CD4-positive, alpha-beta T cell (primary cell): ENCODE data around the gene MLIP. TPM values are rescaled to one million over a fixed set of nuclear protein-coding genes. Genes with fewer than 3 reads are reported as not detected.

Experiments used
- ATAC-seq: fragments of 200-7000 bp; cut with Tn5 transposase; one replicate; pipeline ENCODE4 v1.10.0; 2022; ENCODE audit warnings: mild to moderate bottlenecking; ENCODE audit not compliant: poor library complexity
- CTCF ChIA-PET: fragments of 350-600 bp; sonication (Branson Sonifier 250); formaldehyde crosslinking; loops from one replicate; lab custom pipeline; 2021; ENCODE audit warnings: antibody characterized with exemption, inconsistent platforms; lab: Charles Lee
- POLR2A ChIA-PET: fragments of 350-600 bp; sonication (Branson Sonifier 250); formaldehyde crosslinking; loops from one replicate; lab custom pipeline; 2021; ENCODE audit warnings: antibody characterized with exemption, inconsistent platforms; lab: Charles Lee
- DNase-seq, 14 experiments: peaks; one replicate each; pipeline ENCODE4 v3.0.0-alpha.2; 2013 to 2020; ENCODE audit warnings: mixed read lengths in 2 of 14
- H3K27ac ChIP-seq, 2 donors: one replicate each; pipeline versions ENCODE4 v1.5.1 to v1.7.0; 2013; ENCODE audit warnings: low read length in 2 of 2, low read depth in 1 of 2, mild to moderate bottlenecking in 1 of 2
- H3K27me3 ChIP-seq, 2 experiments: 1 replicate in 1 of 2; 2 replicates in 1 of 2; pipeline versions ENCODE4 v1.6.1 to v1.7.0; 2013; ENCODE audit warnings: low read length in 2 of 2, control low read depth in 1 of 2, mild to moderate bottlenecking in 1 of 2, moderate library complexity in 1 of 2; ENCODE audit not compliant: insufficient read depth in 2 of 2, control insufficient read depth in 1 of 2
- H3K36me3 ChIP-seq: one replicate; pipeline ENCODE4 v1.6.1; 2013; ENCODE audit warnings: low read length, control low read depth; ENCODE audit not compliant: insufficient read depth
- H3K4me1 ChIP-seq: one replicate; pipeline ENCODE4 v1.6.1; 2013; ENCODE audit warnings: low read length, control low read depth; ENCODE audit not compliant: insufficient read depth
- H3K4me3 ChIP-seq: one replicate; pipeline ENCODE4 v1.5.1; 2013; ENCODE audit warnings: mild to moderate bottlenecking, low read length, moderate library complexity
- H3K9me3 ChIP-seq, 2 experiments: 1 replicate in 1 of 2; 2 replicates in 1 of 2; pipeline versions ENCODE4 v1.6.1 to v1.7.0; 2013; ENCODE audit warnings: low read length in 2 of 2, mild to moderate bottlenecking in 2 of 2, control low read depth in 1 of 2, moderate library complexity in 1 of 2; ENCODE audit not compliant: control insufficient read depth in 1 of 2, insufficient read depth in 1 of 2
- H3K27ac Mint-ChIP-seq: one replicate; pipeline ENCODE4 v1.8.0; 2020; ENCODE audit warnings: mixed read lengths
- H3K27me3 Mint-ChIP-seq: one replicate; pipeline ENCODE4 v1.8.0; 2021; ENCODE audit warnings: mixed read lengths
- H3K36me3 Mint-ChIP-seq: one replicate; pipeline ENCODE4 v1.8.0; 2021; ENCODE audit warnings: low read depth, mixed read lengths
- H3K4me1 Mint-ChIP-seq: one replicate; pipeline ENCODE4 v1.8.0; 2021; ENCODE audit warnings: low read depth, mixed read lengths
- H3K4me3 Mint-ChIP-seq: one replicate; pipeline ENCODE4 v1.8.0; 2020; ENCODE audit warnings: mild to moderate bottlenecking, mixed read lengths
- H3K9me3 Mint-ChIP-seq: one replicate; pipeline ENCODE4 v1.8.0; 2020; ENCODE audit warnings: mixed read lengths
- intact Hi-C, 2 experiments: fragments of 100-400 bp; cut with DNase I in 1 of 2; cut with micrococcal nuclease in 1 of 2; formaldehyde crosslinking; loops; one replicate each; pipeline versions ENCODE4 v1.15.1 to v1.9.0; 2023 to 2025; cut with DNase I, micrococcal nuclease
- total RNA-seq, 174 experiments: library from RNA in 2 of 174; stranded (reverse) in 2 of 174; gene quantifications; one replicate each; pipeline ENCODE4 v1.2.3 and lab custom pipeline; 2021 to 2026
- TF ChIP-seq, protein P1 (sequence below): fragments of 200-600 bp; IDR thresholded peaks from one replicate; pipeline ENCODE4 v1.8.0; 2022; ENCODE audit warnings: antibody characterized with exemption, mild to moderate bottlenecking

Gene MLIP
- total RNA-seq, 2 experiments from 2014 or later, result not detected

DNA sequence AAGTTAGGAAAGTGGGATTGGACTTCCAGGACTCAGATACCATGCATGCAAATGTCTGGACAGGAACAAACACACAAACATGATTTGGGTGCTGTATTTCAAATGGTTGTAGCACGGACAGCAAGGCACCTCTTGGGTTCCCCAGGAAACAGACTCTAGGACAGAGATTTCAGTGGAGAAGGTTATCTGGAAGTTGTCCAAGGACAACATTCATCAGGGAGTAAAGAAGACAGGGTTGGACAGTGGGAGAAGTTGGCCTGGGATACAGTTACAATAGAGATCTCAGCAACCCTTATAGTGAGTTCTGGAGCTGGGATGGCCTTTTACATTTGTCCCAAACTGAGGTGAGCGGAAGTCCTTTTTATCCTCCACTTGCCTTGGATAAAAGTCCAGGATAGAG is 177.2 kb downstream of the MLIP start:
- DNase-seq, result no peak
- TF ChIP-seq, protein P1, sequence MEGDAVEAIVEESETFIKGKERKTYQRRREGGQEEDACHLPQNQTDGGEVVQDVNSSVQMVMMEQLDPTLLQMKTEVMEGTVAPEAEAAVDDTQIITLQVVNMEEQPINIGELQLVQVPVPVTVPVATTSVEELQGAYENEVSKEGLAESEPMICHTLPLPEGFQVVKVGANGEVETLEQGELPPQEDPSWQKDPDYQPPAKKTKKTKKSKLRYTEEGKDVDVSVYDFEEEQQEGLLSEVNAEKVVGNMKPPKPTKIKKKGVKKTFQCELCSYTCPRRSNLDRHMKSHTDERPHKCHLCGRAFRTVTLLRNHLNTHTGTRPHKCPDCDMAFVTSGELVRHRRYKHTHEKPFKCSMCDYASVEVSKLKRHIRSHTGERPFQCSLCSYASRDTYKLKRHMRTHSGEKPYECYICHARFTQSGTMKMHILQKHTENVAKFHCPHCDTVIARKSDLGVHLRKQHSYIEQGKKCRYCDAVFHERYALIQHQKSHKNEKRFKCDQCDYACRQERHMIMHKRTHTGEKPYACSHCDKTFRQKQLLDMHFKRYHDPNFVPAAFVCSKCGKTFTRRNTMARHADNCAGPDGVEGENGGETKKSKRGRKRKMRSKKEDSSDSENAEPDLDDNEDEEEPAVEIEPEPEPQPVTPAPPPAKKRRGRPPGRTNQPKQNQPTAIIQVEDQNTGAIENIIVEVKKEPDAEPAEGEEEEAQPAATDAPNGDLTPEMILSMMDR, result no peak
- Histone ChIP-seq H3K27ac (no peak overlapping the region), H3K4me1 (no peaks in the 10 kb centered on the region), H3K36me3 (no peaks in the 10 kb centered on the region), H3K9me3 (no peaks in the 10 kb centered on the region), H3K4me3 (no peak overlapping the region), H3K27me3 (no peaks in the 10 kb centered on the region)
- no peaks in the 10 kb centered on the region for H3K36me3 Mint-ChIP-seq
- ChIA-PET POLR2A (no interaction called here), CTCF (no interaction called here)
- H3K4me3 Mint-ChIP-seq, result no peak overlapping the region
- intact Hi-C loops, result no loop called here
- H3K9me3 Mint-ChIP-seq, result peaks cover 3% of the 10 kb centered on the region
- ATAC-seq, result no peak
- H3K27ac Mint-ChIP-seq, result no peak overlapping the region
- H3K27me3 Mint-ChIP-seq, result no peaks in the 10 kb centered on the region
- no peaks in the 10 kb centered on the region for H3K4me1 Mint-ChIP-seq

DNA sequence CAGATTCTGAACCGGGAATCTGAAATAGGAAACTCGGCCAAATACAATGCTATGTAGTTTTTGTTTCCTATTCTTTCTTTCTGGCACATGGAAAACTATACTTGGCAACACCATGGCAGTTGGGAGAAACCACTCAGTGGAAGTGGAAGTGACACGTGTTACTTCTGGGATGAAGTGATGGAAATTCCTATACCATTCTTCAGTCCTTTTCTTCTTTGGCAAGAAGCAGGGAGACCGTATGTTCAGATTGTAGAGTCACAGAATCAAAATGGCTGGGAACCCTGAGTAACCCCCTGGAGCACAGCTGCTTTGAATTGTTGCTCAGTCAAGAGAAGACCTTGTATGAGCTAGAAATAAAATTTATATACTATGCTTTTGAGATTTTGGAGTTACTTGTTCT is 178.2 kb downstream of the MLIP start:
- Mint-ChIP-seq H3K27ac (no peak overlapping the region), H3K9me3 (peaks cover 4% of the 10 kb centered on the region), H3K27me3 (no peaks in the 10 kb centered on the region), H3K36me3 (no peaks in the 10 kb centered on the region), H3K4me1 (no peaks in the 10 kb centered on the region), H3K4me3 (no peak overlapping the region)
- Histone ChIP-seq H3K9me3 (no peaks in the 10 kb centered on the region), H3K27me3 (no peaks in the 10 kb centered on the region), H3K4me3 (no peak overlapping the region), H3K36me3 (no peaks in the 10 kb centered on the region), H3K27ac (no peak overlapping the region), H3K4me1 (no peaks in the 10 kb centered on the region)
- POLR2A ChIA-PET, result no interaction called here
- TF ChIP-seq, protein P1, result no peak
- CTCF ChIA-PET, result no interaction called here
- intact Hi-C loops, result no loop called here
- DNase-seq, result no peak
- ATAC-seq, result no peak

DNA sequence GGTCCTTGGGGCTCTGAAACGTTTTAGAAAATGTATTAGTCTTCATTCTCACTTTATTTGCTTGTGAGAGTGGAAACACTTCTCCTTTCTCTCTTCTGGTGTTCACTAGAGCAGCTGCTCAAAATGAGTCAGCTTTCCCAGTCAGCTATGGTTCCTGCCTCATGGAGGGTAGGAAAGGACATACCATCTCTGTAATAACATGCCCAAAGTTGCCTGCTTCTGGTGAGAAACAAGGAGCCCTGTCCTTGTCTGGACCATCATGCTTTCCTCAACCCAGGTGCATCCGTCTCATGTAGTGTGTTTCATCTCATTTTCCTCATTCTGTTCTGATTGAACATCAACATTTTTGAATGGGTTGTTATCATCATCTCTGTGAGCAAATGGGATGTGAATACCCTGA is 179.9 kb downstream of the MLIP start:
- Histone ChIP-seq H3K27ac (no peak overlapping the region), H3K9me3 (peaks cover 0 to 11% of the 10 kb centered on the region in 2 experiments), H3K27me3 (no peaks in the 10 kb centered on the region), H3K4me3 (no peak overlapping the region), H3K4me1 (no peaks in the 10 kb centered on the region), H3K36me3 (no peaks in the 10 kb centered on the region)
- no peaks in the 10 kb centered on the region for H3K27me3 Mint-ChIP-seq
- TF ChIP-seq, protein P1, result no peak
- no peak overlapping the region for H3K27ac Mint-ChIP-seq
- POLR2A ChIA-PET, result no interaction called here
- intact Hi-C loops, result no loop called here
- no peaks in the 10 kb centered on the region for H3K4me1 Mint-ChIP-seq
- DNase-seq (no peak), ATAC-seq (no peak)
- CTCF ChIA-PET, result no interaction called here
- no peak overlapping the region for H3K4me3 Mint-ChIP-seq
- peaks cover 5% of the 10 kb centered on the region for H3K9me3 Mint-ChIP-seq
- no peaks in the 10 kb centered on the region for H3K36me3 Mint-ChIP-seq
